K562 (cell line): ENCODE measurements around the gene GHSR. TPM values are rescaled to one million over a fixed set of nuclear protein-coding genes. Genes with fewer than 3 reads are reported as not detected.

ENCODE experiments used
- ATAC-seq: fragments of 200-7000 bp; cut with Tn5 transposase; 3 replicates; pipeline ENCODE4 v1.9.1; 2020; ENCODE audit warnings: moderate library complexity
- BruUV-seq: library from RNA; stranded (reverse); fragments of 400-500 nt; replicated peaks from 2 replicates; lab custom pipeline; 2021; lab: Mats Ljungman, UMichigan
- CTCF ChIA-PET: fragments of 300-600 bp; formaldehyde crosslinking; extraction: SDS; loops from one replicate; lab custom pipeline; 2021; ENCODE audit warnings: low intra/inter-chr PET ratio; lab: Yijun Ruan, JAX
- POLR2A ChIA-PET: fragments of 300-600, 350-650 bp; sonication (Branson Sonifier 250); formaldehyde crosslinking; extraction: SDS; loops from one replicate; lab custom pipeline; 2021; ENCODE audit warnings: antibody characterized with exemption, inconsistent platforms; lab: Yijun Ruan, JAX
- DNase-seq, 4 experiments: peaks; one replicate each; pipeline versions ENCODE4 v3.0.0 to v3.0.0-alpha.2; 2011 to 2018; ENCODE audit warnings: low spot score in 3 of 4, mixed read lengths in 3 of 4; ENCODE audit errors: extremely low read depth in 1 of 4
- FAIRE-seq: peaks from 2 replicates; lab custom pipeline; 2011; peaks lifted over from hg19 to GRCh38; lab: Jason Lieb, UNC
- H2AFZ ChIP-seq: 2 replicates; pipeline ENCODE4 v1.6.0; 2011; ENCODE audit warnings: low read depth, low read length, control low read depth, inconsistent platforms
- H3K27ac ChIP-seq: fragments of 200-600 bp; 3 replicates; pipeline ENCODE4 v1.8.0; 2011; ENCODE audit warnings: low read depth, mild to moderate bottlenecking, control low read depth, inconsistent platforms, low read length, moderate library complexity, mixed read lengths; ENCODE audit errors: extremely low read depth
- H3K27me3 ChIP-seq, 2 experiments: fragments of 300-600 bp in 1 of 2; 2 replicates in 1 of 2; 3 replicates in 1 of 2; pipeline versions ENCODE4 v1.6.0 to v1.8.0; 2011; ENCODE audit warnings: inconsistent platforms in 2 of 2, low read length in 2 of 2, mild to moderate bottlenecking in 1 of 2, mixed read lengths in 1 of 2, moderate library complexity in 1 of 2; ENCODE audit not compliant: control insufficient read depth in 2 of 2, insufficient read depth in 2 of 2
- H3K36me3 ChIP-seq: fragments of 300-600 bp; 3 replicates; pipeline ENCODE4 v1.8.0; 2011; ENCODE audit warnings: mild to moderate bottlenecking, low read length, inconsistent platforms; ENCODE audit not compliant: control insufficient read depth, insufficient read depth
- H3K4me1 ChIP-seq, 2 experiments: fragments of 200-600 bp in 1 of 2; replicated peaks in 1 of 2; 2 replicates in 1 of 2; 3 replicates in 1 of 2; pipeline versions ENCODE4 v1.5.1 to v1.8.0; 2011; ENCODE audit warnings: inconsistent platforms in 2 of 2, low read length in 2 of 2, mild to moderate bottlenecking in 1 of 2, mixed read lengths in 1 of 2, moderate library complexity in 1 of 2; ENCODE audit not compliant: control insufficient read depth in 2 of 2, insufficient read depth in 2 of 2
- H3K4me2 ChIP-seq: 2 replicates; pipeline ENCODE4 v1.6.1; 2011; ENCODE audit warnings: low read length, control low read depth, inconsistent platforms, mixed read lengths; ENCODE audit not compliant: insufficient read depth
- H3K4me3 ChIP-seq: fragments of 200-600 bp; sonication (generic), shearing (Covaris generic); 2 replicates; pipeline ENCODE4 v1.5.1; 2016; ENCODE audit warnings: control low read depth, inconsistent platforms
- H3K79me2 ChIP-seq: fragments of 200-600 bp; 3 replicates; pipeline ENCODE4 v1.8.0; 2011; ENCODE audit warnings: low read length, inconsistent platforms; ENCODE audit not compliant: control insufficient read depth, insufficient read depth
- H3K9ac ChIP-seq, 2 experiments: 2 replicates each; pipeline versions ENCODE4 v1.6.0 to v1.6.1; 2011; ENCODE audit warnings: low read depth in 2 of 2, low read length in 2 of 2, control low read depth in 1 of 2, inconsistent platforms in 1 of 2, mild to moderate bottlenecking in 1 of 2, mixed read lengths in 1 of 2; ENCODE audit not compliant: insufficient read depth in 1 of 2
- H3K9me1 ChIP-seq: one replicate; pipeline ENCODE4 v1.6.0; 2011; ENCODE audit warnings: inconsistent platforms, mild to moderate bottlenecking, low read length, moderate library complexity; ENCODE audit not compliant: control insufficient read depth, insufficient read depth
- H3K9me3 ChIP-seq: replicated peaks from 2 replicates; pipeline ENCODE4 v1.5.1; 2011; ENCODE audit warnings: low read depth, low read length, inconsistent platforms; ENCODE audit not compliant: control insufficient read depth, insufficient read depth
- H4K20me1 ChIP-seq: replicated peaks from 2 replicates; pipeline ENCODE4 v1.6.1; 2011; ENCODE audit warnings: low read length, inconsistent platforms, mixed read lengths; ENCODE audit not compliant: control insufficient read depth, insufficient read depth
- AFF4 ChIP-seq: sonication (generic); formaldehyde crosslinking; IDR thresholded peaks from 2 replicates; pipeline ENCODE4 v1.8.0; 2023; ENCODE audit warnings: mild to moderate bottlenecking, missing genetic modification reagents
- RBM25 ChIP-seq: fragments of 200-400 bp; formaldehyde crosslinking; IDR thresholded peaks from 2 replicates; pipeline ENCODE4 v1.6.1; 2018; ENCODE audit warnings: low read length, low read depth, moderate library complexity; ENCODE audit not compliant: severe bottlenecking
- TEAD2 ChIP-seq: fragments of 450-650 bp; IDR thresholded peaks from 2 replicates; pipeline ENCODE4 v1.6.1; 2016; ENCODE audit warnings: missing genetic modification characterization, control low read depth, missing compliant biosample characterization
- ZNF354B ChIP-seq: fragments of 250-450 bp; sonication (Bioruptor Pico); IDR thresholded peaks from 2 replicates; pipeline ENCODE4 v1.4.0; 2020
- ZNF507 ChIP-seq: conservative IDR thresholded peaks from 2 replicates; pipeline ENCODE4 v1.6.1; 2017; ENCODE audit warnings: missing genetic modification characterization, missing compliant biosample characterization
- WGBS: fragments of 100-300 bp; shearing (Covaris generic); methylation state at CpG from one replicate; pipeline ENCODE4 v1.1.6; 2016; ENCODE audit warnings: low coverage, mixed read lengths; ENCODE audit not compliant: insufficient coverage; ENCODE audit errors: missing lambda C conversion rate; 5-methylcytosine and 5-hydroxymethylcytosine counted together
- in situ Hi-C: fragments of 300-500 bp; cut with MboI; formaldehyde crosslinking; loops from 4 replicates; pipeline ENCODE4 v1.15.0; 2018; ENCODE audit warnings: inconsistent platforms, mixed read lengths
- intact Hi-C: fragments of 100-400 bp; cut with micrococcal nuclease; formaldehyde crosslinking; loops from 2 replicates; pipeline ENCODE4 v1.14.2; 2022
- polyA plus RNA-seq, 8 experiments: library from polyadenylated mRNA; depleted of rRNA in 4 of 8; stranded (reverse) in 5 of 8; unstranded in 3 of 8; fragments of >200 nt; fragmentation: Nextera tagmentation in 2 of 8; fragmentation: Illumina TruSeq in 1 of 8; extraction: Ambion mirVana in 2 of 8; extraction: Trizol in 1 of 8; gene quantifications; 2 replicates each; pipeline versions ENCODE4 v1.2.1 to v1.2.3, GENCODE V29; 2011 to 2014; ENCODE audit warnings: inconsistent platforms in 1 of 8, missing spikeins in 1 of 8
- total RNA-seq, 7 experiments: library from RNA; depleted of rRNA in 6 of 7; stranded (reverse); fragments of >200 nt in 6 of 7; fragmentation: Illumina TruSeq in 2 of 7; extraction: Trizol in 2 of 7; gene quantifications; 2 replicates each; pipeline versions ENCODE4 v1.2.1 to v1.2.3, GENCODE V29; 2011 to 2021; ENCODE audit warnings: low replicate concordance in 1 of 7
- TF ChIP-seq, protein P1 (sequence below): fragments of 200-800 bp; sonication (Bioruptor generic); IDR thresholded peaks from 2 replicates; pipeline ENCODE4 v1.6.1; 2016; ENCODE audit warnings: missing genetic modification characterization, missing compliant biosample characterization

GHSR gene
- total and polyA plus RNA-seq, 9 of the 15 experiments (the other 6 are each of a cell fraction or from before 2014, with no cell fraction given) = not detected

DNA sequence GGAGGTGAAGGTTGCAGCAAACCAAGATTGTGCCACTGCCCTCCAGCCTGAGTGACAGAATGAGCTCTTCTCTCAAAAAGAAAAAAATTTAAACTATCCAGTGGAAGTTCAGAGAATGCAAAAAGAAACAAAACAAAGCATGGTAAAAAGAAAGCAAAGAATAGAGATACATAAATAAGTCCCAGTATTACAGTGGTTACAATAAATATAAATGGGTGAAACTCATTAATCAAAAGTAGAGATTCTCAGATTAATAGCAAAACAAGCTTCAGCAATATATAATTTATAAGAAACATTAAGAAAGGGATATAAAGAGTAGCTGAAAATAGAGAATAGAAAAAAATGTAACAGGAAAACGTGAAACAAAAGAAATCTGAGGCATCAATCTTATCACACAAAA, 23.6 kb upstream of the GHSR start:
- FAIRE-seq = no peak
- Histone ChIP-seq H3K27me3 (peaks cover 6 to 9% of the 10 kb centered on the region in 2 experiments; a peak in 3 of 5 replicates), H3K27ac (no peak overlapping the region), H3K9me3 (no peaks in the 10 kb centered on the region), H3K9me1 (no peaks in the 10 kb centered on the region), H2AFZ (no peak overlapping the region), H4K20me1 (no peaks in the 10 kb centered on the region), H3K9ac (no peak overlapping the region), H3K4me1 (no peaks in the 10 kb centered on the region), H3K4me3 (no peak overlapping the region), H3K79me2 (no peaks in the 10 kb centered on the region), H3K4me2 (no peak overlapping the region), H3K36me3 (no peaks in the 10 kb centered on the region)
- intact Hi-C loops = loop anchor here (10.0 kb wide), 1 partner anchor 637 kb away; no protein-coding TSS in a partner anchor
- DNase-seq = no peak
- CTCF ChIA-PET = interaction anchor here (0.7 kb wide), 1 partner anchor 88 kb away, joined by 3 read pairs; no protein-coding TSS in a partner anchor
- TF ChIP-seq TEAD2 (tag) (no peak), RBM25 (peak; percentile 17), AFF4 (no peak), ZNF354B (CRISPR knock-in tag) (peak; percentile 75; the same call in 1 of the 2 replicates), ZNF507 (tag) (peak; percentile 97)
- TF ChIP-seq, protein P1, sequence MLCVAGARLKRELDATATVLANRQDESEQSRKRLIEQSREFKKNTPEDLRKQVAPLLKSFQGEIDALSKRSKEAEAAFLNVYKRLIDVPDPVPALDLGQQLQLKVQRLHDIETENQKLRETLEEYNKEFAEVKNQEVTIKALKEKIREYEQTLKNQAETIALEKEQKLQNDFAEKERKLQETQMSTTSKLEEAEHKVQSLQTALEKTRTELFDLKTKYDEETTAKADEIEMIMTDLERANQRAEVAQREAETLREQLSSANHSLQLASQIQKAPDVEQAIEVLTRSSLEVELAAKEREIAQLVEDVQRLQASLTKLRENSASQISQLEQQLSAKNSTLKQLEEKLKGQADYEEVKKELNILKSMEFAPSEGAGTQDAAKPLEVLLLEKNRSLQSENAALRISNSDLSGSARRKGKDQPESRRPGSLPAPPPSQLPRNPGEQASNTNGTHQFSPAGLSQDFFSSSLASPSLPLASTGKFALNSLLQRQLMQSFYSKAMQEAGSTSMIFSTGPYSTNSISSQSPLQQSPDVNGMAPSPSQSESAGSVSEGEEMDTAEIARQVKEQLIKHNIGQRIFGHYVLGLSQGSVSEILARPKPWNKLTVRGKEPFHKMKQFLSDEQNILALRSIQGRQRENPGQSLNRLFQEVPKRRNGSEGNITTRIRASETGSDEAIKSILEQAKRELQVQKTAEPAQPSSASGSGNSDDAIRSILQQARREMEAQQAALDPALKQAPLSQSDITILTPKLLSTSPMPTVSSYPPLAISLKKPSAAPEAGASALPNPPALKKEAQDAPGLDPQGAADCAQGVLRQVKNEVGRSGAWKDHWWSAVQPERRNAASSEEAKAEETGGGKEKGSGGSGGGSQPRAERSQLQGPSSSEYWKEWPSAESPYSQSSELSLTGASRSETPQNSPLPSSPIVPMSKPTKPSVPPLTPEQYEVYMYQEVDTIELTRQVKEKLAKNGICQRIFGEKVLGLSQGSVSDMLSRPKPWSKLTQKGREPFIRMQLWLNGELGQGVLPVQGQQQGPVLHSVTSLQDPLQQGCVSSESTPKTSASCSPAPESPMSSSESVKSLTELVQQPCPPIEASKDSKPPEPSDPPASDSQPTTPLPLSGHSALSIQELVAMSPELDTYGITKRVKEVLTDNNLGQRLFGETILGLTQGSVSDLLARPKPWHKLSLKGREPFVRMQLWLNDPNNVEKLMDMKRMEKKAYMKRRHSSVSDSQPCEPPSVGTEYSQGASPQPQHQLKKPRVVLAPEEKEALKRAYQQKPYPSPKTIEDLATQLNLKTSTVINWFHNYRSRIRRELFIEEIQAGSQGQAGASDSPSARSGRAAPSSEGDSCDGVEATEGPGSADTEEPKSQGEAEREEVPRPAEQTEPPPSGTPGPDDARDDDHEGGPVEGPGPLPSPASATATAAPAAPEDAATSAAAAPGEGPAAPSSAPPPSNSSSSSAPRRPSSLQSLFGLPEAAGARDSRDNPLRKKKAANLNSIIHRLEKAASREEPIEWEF (CRISPR knock-in tag) = no peak
- POLR2A ChIA-PET = no interaction called here
- in situ Hi-C loops = no loop called here
- WGBS = 5% methylated on average over 1 of the region's 1 CpG
- no TSS peak for BruUV-seq
- ATAC-seq = no peak
